HepG2 (cell line): Measurements from ENCODE around the gene SLC7A8. TPM values are rescaled to one million over a fixed set of nuclear protein-coding genes. Genes with fewer than 3 reads are reported as not detected.

Experiments used
- EZH2 ChIP-seq: conservative IDR thresholded peaks from 2 replicates; pipeline ENCODE4 v1.6.1; 2012; ENCODE audit warnings: mild to moderate bottlenecking, low read depth, low read length, moderate library complexity
- GABPB1 ChIP-seq: IDR thresholded peaks from 2 replicates; pipeline ENCODE4 v1.6.1; 2016; ENCODE audit warnings: mild to moderate bottlenecking, missing genetic modification reagents, moderate library complexity, missing compliant biosample characterization
- HIC2 ChIP-seq: sonication (generic); formaldehyde crosslinking; IDR thresholded peaks from 2 replicates; pipeline ENCODE4 v1.9.0; 2022; ENCODE audit warnings: low read depth, missing genetic modification reagents
- HNF4A ChIP-seq: sonication (generic); formaldehyde crosslinking; IDR thresholded peaks from 2 replicates; pipeline ENCODE4 v1.4.0; 2020; ENCODE audit warnings: missing genetic modification reagents
- HNRNPL ChIP-seq: fragments of 200-400 bp; formaldehyde crosslinking; IDR thresholded peaks from 2 replicates; pipeline ENCODE4 v1.6.1; 2017; ENCODE audit warnings: mild to moderate bottlenecking, low read depth, low read length
- KLF13 ChIP-seq: sonication (generic); formaldehyde crosslinking; IDR thresholded peaks from 2 replicates; pipeline ENCODE4 v1.4.0; 2020; ENCODE audit warnings: mild to moderate bottlenecking, missing genetic modification reagents
- MEIS1 ChIP-seq: sonication (generic); formaldehyde crosslinking; IDR thresholded peaks from 2 replicates; pipeline ENCODE4 v1.9.0; 2021; ENCODE audit warnings: mild to moderate bottlenecking, missing genetic modification reagents, moderate library complexity, borderline replicate concordance
- MTA1 ChIP-seq: sonication (generic); formaldehyde crosslinking; IDR thresholded peaks from 2 replicates; pipeline ENCODE4 v1.4.0; 2020; ENCODE audit warnings: missing genetic modification reagents, mild to moderate bottlenecking, borderline replicate concordance
- MXD3 ChIP-seq: IDR thresholded peaks from 2 replicates; pipeline ENCODE4 v1.6.1; 2016; ENCODE audit warnings: mild to moderate bottlenecking, missing biosample characterization, missing genetic modification reagents
- NR2C2 ChIP-seq: sonication (generic); formaldehyde crosslinking; IDR thresholded peaks from 2 replicates; pipeline ENCODE4 v1.4.0; 2020; ENCODE audit warnings: missing genetic modification reagents, mild to moderate bottlenecking, moderate library complexity, borderline replicate concordance
- NRL ChIP-seq: sonication (generic); formaldehyde crosslinking; IDR thresholded peaks from 2 replicates; pipeline ENCODE4 v1.5.0; 2020; ENCODE audit warnings: missing genetic modification reagents, mild to moderate bottlenecking, moderate library complexity, borderline replicate concordance
- RBAK ChIP-seq: sonication (generic); formaldehyde crosslinking; IDR thresholded peaks from 2 replicates; pipeline ENCODE4 v1.5.1; 2020; ENCODE audit warnings: mild to moderate bottlenecking, missing genetic modification reagents
- SALL2 ChIP-seq: sonication (generic); formaldehyde crosslinking; IDR thresholded peaks from 2 replicates; pipeline ENCODE4 v1.8.1; 2023; ENCODE audit warnings: mild to moderate bottlenecking, missing genetic modification reagents, inconsistent platforms
- SOX13 ChIP-seq, 3 experiments: fragments of 450-650 bp in 1 of 3; sonication (generic) in 1 of 3; formaldehyde crosslinking in 1 of 3; IDR thresholded peaks in 2 of 3; conservative IDR thresholded peaks in 1 of 3; 2 replicates each; pipeline versions ENCODE4 v1.5.0 to v1.6.1; 2016 to 2020; ENCODE audit warnings: antibody characterized with exemption in 1 of 3, mild to moderate bottlenecking in 1 of 3, missing compliant biosample characterization in 1 of 3, missing genetic modification reagents in 1 of 3, moderate library complexity in 1 of 3
- ZFY ChIP-seq: sonication (generic); formaldehyde crosslinking; IDR thresholded peaks from 2 replicates; pipeline ENCODE4 v1.4.0; 2020; ENCODE audit warnings: missing genetic modification reagents
- ZNF670 ChIP-seq: sonication (generic); formaldehyde crosslinking; IDR thresholded peaks from 2 replicates; pipeline ENCODE4 v1.8.0; 2022; ENCODE audit warnings: mild to moderate bottlenecking, missing genetic modification reagents, borderline replicate concordance
- ZNF687 ChIP-seq: sonication (generic); formaldehyde crosslinking; IDR thresholded peaks from 2 replicates; pipeline ENCODE4 v1.5.1; 2020; ENCODE audit warnings: mild to moderate bottlenecking, missing genetic modification reagents, moderate library complexity
- polyA plus RNA-seq, 8 experiments: library from polyadenylated mRNA; depleted of rRNA in 3 of 8; stranded (reverse) in 7 of 8; unstranded in 1 of 8; fragments of >200 nt; fragmentation: Illumina TruSeq in 4 of 8; extraction: Trizol in 4 of 8; gene quantifications; 2 replicates each; pipeline versions ENCODE4 v1.2.1 to v1.2.3, GENCODE V29; 2011 to 2016; ENCODE audit warnings: low read depth in 4 of 8, missing spikeins in 1 of 8, mixed read lengths in 1 of 8; ENCODE audit not compliant: insufficient read depth in 1 of 8
- total RNA-seq, 5 experiments: library from RNA; depleted of rRNA; stranded (reverse); fragments of >200 nt; fragmentation: Illumina TruSeq; extraction: Trizol; gene quantifications; 2 replicates each; pipeline ENCODE4 v1.2.3, GENCODE V29; 2016; ENCODE audit warnings: low read depth in 1 of 5
- TF ChIP-seq, protein P1 (sequence below): IDR thresholded peaks from 2 replicates; pipeline ENCODE4 v1.6.1; 2012; ENCODE audit warnings: inconsistent platforms
- TF ChIP-seq, protein P2 (sequence below): sonication (generic); formaldehyde crosslinking; IDR thresholded peaks from 2 replicates; pipeline ENCODE4 v1.8.1; 2023; ENCODE audit warnings: mild to moderate bottlenecking, missing genetic modification reagents

The SLC7A8 gene
- total and polyA plus RNA-seq, 2 of the 13 experiments (the other 11 are each of a cell fraction or from before 2014, with no cell fraction given) = 0.25 TPM; not detected in 1

GRCh38 chr14:23118506-23119362, 64.7 kb downstream of the SLC7A8 start, which contains the start of gene CEBPE (continued):
- TF ChIP-seq HIC2 (peak; percentile 74), HNRNPL (peak; percentile 86), ZNF670 (CRISPR knock-in tag) (no peak), MEIS1 (CRISPR knock-in tag) (no peak), MTA1 (CRISPR knock-in tag) (no peak), SOX13 (IDR thresholded peaks at IDR 0.05) (no peak), SOX13 (CRISPR knock-in tag; conservative IDR thresholded peaks at IDR 0.05 in 1 of 2, IDR thresholded peaks at IDR 0.05 in 1 of 2) (no peak), HNF4A (CRISPR knock-in tag) (no peak), GABPB1 (CRISPR knock-in tag) (peak; percentile 30; the same call in 1 of the 2 replicates), ZFY (CRISPR knock-in tag) (peak; percentile 45; the same call in 1 of the 2 replicates), NR2C2 (no peak), MXD3 (CRISPR knock-in tag) (0 out of 2 replicates have a peak, but pooled peaks have one; percentile 30), RBAK (CRISPR knock-in tag) (no peak; the same call in 1 of the 2 replicates), KLF13 (0 out of 2 replicates have a peak, but pooled peaks have one; percentile 23), EZH2 (no peak), SALL2 (no peak), ZNF687 (peak; percentile 66), NRL (CRISPR knock-in tag) (peak; percentile 64; the same call in 1 of the 2 replicates)
- TF ChIP-seq, protein P1, sequence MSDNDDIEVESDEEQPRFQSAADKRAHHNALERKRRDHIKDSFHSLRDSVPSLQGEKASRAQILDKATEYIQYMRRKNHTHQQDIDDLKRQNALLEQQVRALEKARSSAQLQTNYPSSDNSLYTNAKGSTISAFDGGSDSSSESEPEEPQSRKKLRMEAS = 0 out of 2 replicates have a peak, but pooled peaks have one; percentile 3
- TF ChIP-seq, protein P2, sequence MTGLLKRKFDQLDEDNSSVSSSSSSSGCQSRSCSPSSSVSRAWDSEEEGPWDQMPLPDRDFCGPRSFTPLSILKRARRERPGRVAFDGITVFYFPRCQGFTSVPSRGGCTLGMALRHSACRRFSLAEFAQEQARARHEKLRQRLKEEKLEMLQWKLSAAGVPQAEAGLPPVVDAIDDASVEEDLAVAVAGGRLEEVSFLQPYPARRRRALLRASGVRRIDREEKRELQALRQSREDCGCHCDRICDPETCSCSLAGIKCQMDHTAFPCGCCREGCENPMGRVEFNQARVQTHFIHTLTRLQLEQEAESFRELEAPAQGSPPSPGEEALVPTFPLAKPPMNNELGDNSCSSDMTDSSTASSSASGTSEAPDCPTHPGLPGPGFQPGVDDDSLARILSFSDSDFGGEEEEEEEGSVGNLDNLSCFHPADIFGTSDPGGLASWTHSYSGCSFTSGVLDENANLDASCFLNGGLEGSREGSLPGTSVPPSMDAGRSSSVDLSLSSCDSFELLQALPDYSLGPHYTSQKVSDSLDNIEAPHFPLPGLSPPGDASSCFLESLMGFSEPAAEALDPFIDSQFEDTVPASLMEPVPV (CRISPR knock-in tag) = no peak
